ENCODE data around the gene THRA.

Gene THRA

GRCh38 chr17:40062329-40063186, at the start of gene THRA:
Gene THRA, plus strand, starts transcription at chr17:40062965. Its CDS starts 11,524 bp downstream, at chr17:40074489.
- H3K36me3 Mint-ChIP-seq: no peaks in the 10 kb centered on the region
- H3K4me1 Mint-ChIP-seq (ENCODE audit: low read depth): peaks cover 42% of the 10 kb centered on the region
- no peaks in the 10 kb centered on the region for H3K9me3 Mint-ChIP-seq (ENCODE audit: low read depth)
- H3K4me3 Mint-ChIP-seq: peak within 1 kb of the TSS; percentile 88
- H3K27ac Mint-ChIP-seq: peak within 1 kb of the TSS; percentile 87
- H3K27me3 Mint-ChIP-seq: no peaks in the 10 kb centered on the region

- H3K4me3 Mint-ChIP-seq: no peak overlapping the region
- peaks cover 12% of the 10 kb centered on the region for H3K4me1 Mint-ChIP-seq (ENCODE audit: low read depth)
- no peak overlapping the region for H3K27ac Mint-ChIP-seq
- H3K36me3 Mint-ChIP-seq: no peaks in the 10 kb centered on the region
- H3K9me3 Mint-ChIP-seq (ENCODE audit: low read depth): no peaks in the 10 kb centered on the region
- no peaks in the 10 kb centered on the region for H3K27me3 Mint-ChIP-seq
These were observed 48.3 kb upstream of the THRA start for GRCh38 chr17:40014375-40014980.

GRCh38 chr17:40015005-40015997, 47.5 kb upstream of the THRA start, which contains the start of gene CSF3:
Gene CSF3, plus strand, starts transcription at chr17:40015440. Its CDS starts 35 bp downstream, at chr17:40015475.
- H3K36me3 Mint-ChIP-seq: no peaks in the 10 kb centered on the region
- H3K4me1 Mint-ChIP-seq (ENCODE audit: low read depth): peaks cover 7% of the 10 kb centered on the region
- no peak within 1 kb of the TSS for H3K27ac Mint-ChIP-seq
- no peaks in the 10 kb centered on the region for H3K9me3 Mint-ChIP-seq (ENCODE audit: low read depth)
- no peaks in the 10 kb centered on the region for H3K27me3 Mint-ChIP-seq
- H3K4me3 Mint-ChIP-seq: no peak within 1 kb of the TSS

- Mint-ChIP-seq H3K36me3 (no peaks in the 10 kb centered on the region), H3K27ac (no peak overlapping the region), H3K9me3 (ENCODE audit: low read depth) (no peaks in the 10 kb centered on the region), H3K4me3 (no peak overlapping the region), H3K27me3 (no peaks in the 10 kb centered on the region), H3K4me1 (ENCODE audit: low read depth) (peaks cover 5% of the 10 kb centered on the region)
These were observed 46.5 kb upstream of the THRA start for GRCh38 chr17:40015998-40016985.

GRCh38 chr17:40017422-40018080, 45.2 kb upstream of the THRA start:
- no peaks in the 10 kb centered on the region for H3K9me3 Mint-ChIP-seq (ENCODE audit: low read depth)
- no peaks in the 10 kb centered on the region for H3K27me3 Mint-ChIP-seq
- peaks cover 5% of the 10 kb centered on the region for H3K4me1 Mint-ChIP-seq (ENCODE audit: low read depth)
- no peak overlapping the region for H3K27ac Mint-ChIP-seq
- no peak overlapping the region for H3K4me3 Mint-ChIP-seq
- H3K36me3 Mint-ChIP-seq: no peaks in the 10 kb centered on the region

- peaks cover 4% of the 10 kb centered on the region for H3K4me1 Mint-ChIP-seq (ENCODE audit: low read depth)
- H3K4me3 Mint-ChIP-seq: no peak overlapping the region
- no peaks in the 10 kb centered on the region for H3K27me3 Mint-ChIP-seq
- no peaks in the 10 kb centered on the region for H3K9me3 Mint-ChIP-seq (ENCODE audit: low read depth)
- H3K27ac Mint-ChIP-seq: no peak overlapping the region
- H3K36me3 Mint-ChIP-seq: no peaks in the 10 kb centered on the region
These were observed 44.3 kb upstream of the THRA start for GRCh38 chr17:40018211-40019121.

- Mint-ChIP-seq H3K36me3 (no peaks in the 10 kb centered on the region), H3K27ac (no peak overlapping the region), H3K4me1 (ENCODE audit: low read depth) (no peaks in the 10 kb centered on the region), H3K9me3 (ENCODE audit: low read depth) (no peaks in the 10 kb centered on the region), H3K4me3 (no peak overlapping the region), H3K27me3 (no peaks in the 10 kb centered on the region)
These were observed 43.4 kb upstream of the THRA start for GRCh38 chr17:40019140-40019991.

- Mint-ChIP-seq H3K9me3 (ENCODE audit: low read depth) (no peaks in the 10 kb centered on the region), H3K27ac (no peak overlapping the region), H3K4me1 (ENCODE audit: low read depth) (no peaks in the 10 kb centered on the region), H3K27me3 (no peaks in the 10 kb centered on the region), H3K4me3 (no peak overlapping the region), H3K36me3 (no peaks in the 10 kb centered on the region)
These were observed 42.6 kb upstream of the THRA start for GRCh38 chr17:40020146-40020545.

GRCh38 chr17:40021451-40021971, 41.3 kb upstream of the THRA start:
- Mint-ChIP-seq H3K27me3 (no peaks in the 10 kb centered on the region), H3K9me3 (ENCODE audit: low read depth) (no peaks in the 10 kb centered on the region), H3K4me3 (no peak overlapping the region), H3K27ac (no peak overlapping the region), H3K36me3 (peaks cover 6% of the 10 kb centered on the region), H3K4me1 (ENCODE audit: low read depth) (peaks cover 13% of the 10 kb centered on the region)

- Mint-ChIP-seq H3K27me3 (no peaks in the 10 kb centered on the region), H3K9me3 (ENCODE audit: low read depth) (no peaks in the 10 kb centered on the region), H3K4me3 (no peak overlapping the region), H3K4me1 (ENCODE audit: low read depth) (peaks cover 15% of the 10 kb centered on the region), H3K36me3 (peaks cover 6% of the 10 kb centered on the region), H3K27ac (no peak overlapping the region)
These were observed 40.3 kb upstream of the THRA start for GRCh38 chr17:40022497-40022896.

- Mint-ChIP-seq H3K27ac (no peak overlapping the region), H3K36me3 (peaks cover 6% of the 10 kb centered on the region), H3K4me3 (no peak overlapping the region), H3K27me3 (no peaks in the 10 kb centered on the region), H3K9me3 (ENCODE audit: low read depth) (no peaks in the 10 kb centered on the region), H3K4me1 (ENCODE audit: low read depth) (peaks cover 15% of the 10 kb centered on the region)
These were observed 39.7 kb upstream of the THRA start for GRCh38 chr17:40022961-40023541.
